Spleen (tissue), 11 donors: Measurements from ENCODE around the gene TK1. TPM values are rescaled to one million over a fixed set of nuclear protein-coding genes. Genes with fewer than 3 reads are reported as not detected.

Experiments
- DNase-seq: peaks from one replicate; pipeline ENCODE4 v3.0.0-alpha.2; 2020
- H3K27ac ChIP-seq, 8 donors: fragments of 200-600 bp; sonication (generic) in 7 of 8; 1 replicate in 4 of 8; 2 replicates in 4 of 8; pipeline versions ENCODE4 v1.5.0 to v1.8.0; 2016 to 2021; ENCODE audit warnings: inconsistent platforms in 4 of 8, mild to moderate bottlenecking in 4 of 8, moderate library complexity in 1 of 8
- H3K27me3 ChIP-seq, 7 donors: fragments of 200-600 bp; sonication (generic) in 6 of 7; replicated peaks in 1 of 7; 1 replicate in 4 of 7; 2 replicates in 3 of 7; pipeline versions ENCODE4 v1.5.0 to v1.8.0; 2016 to 2021; ENCODE audit warnings: inconsistent platforms in 3 of 7, mild to moderate bottlenecking in 1 of 7
- H3K36me3 ChIP-seq, 6 donors: fragments of 200-600 bp; sonication (generic) in 5 of 6; 1 replicate in 4 of 6; 2 replicates in 2 of 6; pipeline versions ENCODE4 v1.5.0 to v1.8.0; 2016 to 2021; ENCODE audit warnings: inconsistent platforms in 2 of 6
- H3K4me1 ChIP-seq, 6 donors: fragments of 200-600 bp; sonication (generic) in 5 of 6; 1 replicate in 3 of 6; 2 replicates in 3 of 6; pipeline versions ENCODE4 v1.5.0 to v1.8.0; 2016 to 2021; ENCODE audit warnings: inconsistent platforms in 3 of 6
- H3K4me3 ChIP-seq, 8 donors: fragments of 200-600 bp; sonication (generic) in 7 of 8; 1 replicate in 4 of 8; 2 replicates in 4 of 8; pipeline versions ENCODE4 v1.5.0 to v1.8.0; 2016 to 2021; ENCODE audit warnings: inconsistent platforms in 4 of 8, mild to moderate bottlenecking in 4 of 8, moderate library complexity in 2 of 8
- H3K9me3 ChIP-seq, 8 donors: fragments of 200-600 bp; sonication (generic) in 7 of 8; 1 replicate in 4 of 8; 2 replicates in 4 of 8; pipeline versions ENCODE4 v1.5.0 to v1.8.0; 2016 to 2021; ENCODE audit warnings: inconsistent platforms in 4 of 8
- CTCF ChIP-seq, 11 experiments: fragments of 200-600 bp in 7 of 11; fragments of 450-650 bp in 4 of 11; sonication (generic) in 4 of 11; IDR thresholded peaks in 8 of 11; conservative IDR thresholded peaks in 3 of 11; 1 replicate in 7 of 11; 2 replicates in 4 of 11; pipeline versions ENCODE4 v1.4.0 to v1.8.0; 2016 to 2021; ENCODE audit warnings: antibody characterized with exemption in 11 of 11, inconsistent platforms in 4 of 11, mild to moderate bottlenecking in 1 of 11
- POLR2A ChIP-seq, 3 donors: fragments of 450-650 bp; IDR thresholded peaks; one replicate each; pipeline ENCODE4 v1.5.1; 2017; ENCODE audit warnings: antibody characterized with exemption in 3 of 3, mild to moderate bottlenecking in 1 of 3
- POLR2AphosphoS5 ChIP-seq, 3 donors: sonication (generic); formaldehyde crosslinking; IDR thresholded peaks; one replicate each; pipeline ENCODE4 v1.5.1; 2017; ENCODE audit warnings: antibody characterized with exemption in 3 of 3
- WGBS, 5 donors: extraction: QIAGEN DNeasy Blood & Tissue Kit in 3 of 5; methylation state at CpG; one replicate each; pipeline versions ENCODE4 v1.1.5 to v1.1.7; 2013 to 2018; 5-methylcytosine and 5-hydroxymethylcytosine counted together
- intact Hi-C: fragments of 100-400 bp; cut with DNase I; formaldehyde crosslinking; loops from one replicate; pipeline ENCODE4 v1.15.0; 2023; ENCODE audit warnings: low total_unique reads
- polyA plus RNA-seq, 3 donors: library from polyadenylated mRNA; stranded (reverse); fragments of 200-250 nt; gene quantifications; one replicate each; pipeline ENCODE4 v1.2.1, GENCODE V29; 2013
- total RNA-seq, 7 donors: library from RNA; depleted of rRNA in 3 of 7; stranded (reverse); fragments of >200 nt in 3 of 7; fragmentation: NEBNext Ultra II Directional in 4 of 7; extraction: Animal tissue kit (Norgen Biotek cat#: 25700) in 4 of 7; gene quantifications; one replicate each; pipeline versions ENCODE4 v1.1.0 to v1.2.1, GENCODE V29; 2016 to 2021
- donor health status: healthy with polysubstance abuse.
- donor health status: DM: no; HTN: no; CAD: no; lungs with moderate emphysema.
- donor health status: DM: no; HTN: no; CAD: no.
- donor health status: Bipolar disorder and iron deficiency.
- donor health status: healthy.
- donor health status: DM: no; HTN: no; CAD: no.
- donor health status: DM: yes; HTN: yes; CAD: no.

Gene TK1
- total and polyA plus RNA-seq, 10 donors: 3.7 to 20.4 (median 10.7) TPM

GRCh38 chr17:78219396-78220150 lies 32.7 kb upstream of the TK1 start:
- no peaks in the 10 kb centered on the region for H3K27me3 ChIP-seq
- no peak overlapping the region for H3K4me3 ChIP-seq
- TF ChIP-seq POLR2A (IDR thresholded peaks at IDR 0.05) (no peak), POLR2AphosphoS5 (IDR thresholded peaks at IDR 0.05) (no peak), CTCF (IDR thresholded peaks at IDR 0.05 in 8 of 11, conservative IDR thresholded peaks at IDR 0.05 in 3 of 11) (no peak)
- DNase-seq: no peak
- peaks cover 0 to 59% (median 0%) of the 10 kb centered on the region in 6 donors for H3K36me3 ChIP-seq
- peaks cover 1 to 12% (median 3%) of the 10 kb centered on the region in 6 donors for H3K4me1 ChIP-seq
- H3K27ac ChIP-seq: no peak overlapping the region
- H3K9me3 ChIP-seq: no peaks in the 10 kb centered on the region
- intact Hi-C loops: no loop called here
- 90 to 98% (median 96%) methylated on average over 11 of the region's 11 CpGs for WGBS, 5 donors

- Histone ChIP-seq H3K27me3 (no peaks in the 10 kb centered on the region), H3K36me3 (peaks cover 0 to 20% (median 0%) of the 10 kb centered on the region in 6 donors), H3K9me3 (no peaks in the 10 kb centered on the region), H3K4me3 (peak overlapping the region in 6 of 8 donors; percentile 40 to 73 (median 48)), H3K4me1 (peaks cover 6 to 25% (median 14%) of the 10 kb centered on the region in 6 donors), H3K27ac (peak overlapping the region in 2 of 8 donors; percentile 26 to 61)
- TF ChIP-seq CTCF (IDR thresholded peaks at IDR 0.05 in 8 of 11, conservative IDR thresholded peaks at IDR 0.05 in 3 of 11) (no peak), POLR2AphosphoS5 (IDR thresholded peaks at IDR 0.05) (no peak), POLR2A (IDR thresholded peaks at IDR 0.05) (no peak)
- WGBS, 5 donors: 19 to 29% (median 19%) methylated on average over 5 of the region's 5 CpGs
- intact Hi-C loops: no loop called here
- no peak for DNase-seq
These were observed 27.8 kb upstream of the TK1 start for GRCh38 chr17:78214706-78215061.

DNA sequence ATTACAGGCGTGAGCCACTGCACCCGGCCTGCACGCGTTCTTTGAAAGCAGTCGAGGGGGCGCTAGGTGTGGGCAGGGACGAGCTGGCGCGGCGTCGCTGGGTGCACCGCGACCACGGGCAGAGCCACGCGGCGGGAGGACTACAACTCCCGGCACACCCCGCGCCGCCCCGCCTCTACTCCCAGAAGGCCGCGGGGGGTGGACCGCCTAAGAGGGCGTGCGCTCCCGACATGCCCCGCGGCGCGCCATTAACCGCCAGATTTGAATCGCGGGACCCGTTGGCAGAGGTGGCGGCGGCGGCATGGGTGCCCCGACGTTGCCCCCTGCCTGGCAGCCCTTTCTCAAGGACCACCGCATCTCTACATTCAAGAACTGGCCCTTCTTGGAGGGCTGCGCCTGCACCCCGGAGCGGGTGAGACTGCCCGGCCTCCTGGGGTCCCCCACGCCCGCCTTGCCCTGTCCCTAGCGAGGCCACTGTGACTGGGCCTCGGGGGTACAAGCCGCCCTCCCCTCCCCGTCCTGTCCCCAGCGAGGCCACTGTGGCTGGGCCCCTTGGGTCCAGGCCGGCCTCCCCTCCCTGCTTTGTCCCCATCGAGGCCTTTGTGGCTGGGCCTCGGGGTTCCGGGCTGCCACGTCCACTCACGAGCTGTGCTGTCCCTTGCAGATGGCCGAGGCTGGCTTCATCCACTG lies 27.3 kb upstream of the TK1 start, which contains the start of gene BIRC5:
TSS of gene BIRC5 (plus strand) at position 238 of the 690 bp plus-strand sequence. CDS start at position 302, 64 bp downstream.
- Histone ChIP-seq H3K4me1 (peaks cover 6 to 25% (median 14%) of the 10 kb centered on the region in 6 donors), H3K4me3 (peak within 1 kb of the TSS; percentile 27 to 73 (median 48)), H3K27ac (peak within 1 kb of the TSS in 2 of 8 donors; percentile 26 to 61), H3K27me3 (no peaks in the 10 kb centered on the region), H3K36me3 (peaks cover 0 to 15% (median 0%) of the 10 kb centered on the region in 6 donors), H3K9me3 (no peaks in the 10 kb centered on the region)
- peak; percentile 97 for DNase-seq
- TF ChIP-seq POLR2AphosphoS5 (IDR thresholded peaks at IDR 0.05) (peak; percentile 66 to 92 (median 68)), POLR2A (IDR thresholded peaks at IDR 0.05) (no peak)
- 0 to 2% (median 1%) methylated on average over 16 to 60 of the region's 60 CpGs for WGBS, 5 donors
- intact Hi-C loops: no loop called here

- DNase-seq: no peak
- Histone ChIP-seq H3K4me1 (peaks cover 6 to 25% (median 14%) of the 10 kb centered on the region in 6 donors), H3K36me3 (peaks cover 0 to 6% (median 0%) of the 10 kb centered on the region in 6 donors), H3K9me3 (no peaks in the 10 kb centered on the region), H3K4me3 (no peak overlapping the region), H3K27me3 (no peaks in the 10 kb centered on the region), H3K27ac (no peak overlapping the region)
- TF ChIP-seq POLR2AphosphoS5 (IDR thresholded peaks at IDR 0.05): no peak
- TF ChIP-seq CTCF (IDR thresholded peaks at IDR 0.05 in 8 of 11, conservative IDR thresholded peaks at IDR 0.05 in 3 of 11): no peak
- TF ChIP-seq POLR2A (IDR thresholded peaks at IDR 0.05): no peak
- intact Hi-C loops: no loop called here
- 86 to 93% (median 88%) methylated on average over 11 of the region's 11 CpGs for WGBS, 5 donors
These were observed 24.2 kb upstream of the TK1 start for GRCh38 chr17:78211032-78211431.
